Limb (tissue), 2 donors: ENCODE data around the gene TMEM97.

Source experiments
- DNase-seq, 2 donors: peaks; one replicate each; pipeline ENCODE4 v3.0.0-alpha.2; 2016; ENCODE audit errors: extremely low spot score in 2 of 2

Gene TMEM97

DNA sequence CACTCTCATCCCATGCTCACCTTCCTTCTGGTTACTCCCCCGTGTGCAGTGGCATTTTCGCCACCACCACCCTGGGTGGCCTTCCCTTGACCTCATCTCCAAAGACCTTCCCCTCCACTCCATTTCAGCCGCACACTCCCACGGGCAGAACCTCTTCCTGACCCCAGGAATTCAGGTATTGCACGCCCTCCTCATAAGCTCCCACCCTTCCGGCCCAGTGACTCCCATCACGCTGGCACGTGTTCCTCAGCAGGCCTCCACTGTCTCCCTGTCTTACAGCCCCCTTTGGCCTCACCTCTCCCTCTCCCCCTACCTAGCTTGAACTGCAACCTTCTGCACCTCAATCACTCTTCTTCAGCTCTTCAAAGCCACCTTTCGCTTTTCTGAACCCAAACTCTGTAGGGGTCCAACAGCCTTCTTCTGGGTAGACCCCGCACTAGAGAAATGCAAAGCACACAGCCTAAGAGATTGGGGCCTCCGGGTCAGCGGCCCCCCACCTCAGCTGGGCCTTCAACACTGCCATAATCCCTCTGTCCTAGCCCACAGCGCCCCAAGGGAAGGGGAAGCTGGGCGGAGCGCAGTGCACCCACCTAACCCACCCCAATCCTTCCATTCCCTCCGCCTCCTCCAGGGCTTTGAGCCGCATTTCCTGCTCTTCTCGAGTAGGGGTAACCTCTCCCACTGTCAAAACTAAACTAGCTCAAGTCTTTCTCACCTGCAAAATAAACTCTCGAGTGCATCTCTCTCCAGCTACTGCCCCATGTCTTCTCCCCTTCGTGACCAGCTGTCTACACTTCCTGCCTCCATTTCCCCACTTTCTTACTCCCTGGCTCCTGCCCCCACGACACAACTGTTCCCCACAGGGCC lies 1.7 kb upstream of the TMEM97 start:
- no peak for DNase-seq

DNA sequence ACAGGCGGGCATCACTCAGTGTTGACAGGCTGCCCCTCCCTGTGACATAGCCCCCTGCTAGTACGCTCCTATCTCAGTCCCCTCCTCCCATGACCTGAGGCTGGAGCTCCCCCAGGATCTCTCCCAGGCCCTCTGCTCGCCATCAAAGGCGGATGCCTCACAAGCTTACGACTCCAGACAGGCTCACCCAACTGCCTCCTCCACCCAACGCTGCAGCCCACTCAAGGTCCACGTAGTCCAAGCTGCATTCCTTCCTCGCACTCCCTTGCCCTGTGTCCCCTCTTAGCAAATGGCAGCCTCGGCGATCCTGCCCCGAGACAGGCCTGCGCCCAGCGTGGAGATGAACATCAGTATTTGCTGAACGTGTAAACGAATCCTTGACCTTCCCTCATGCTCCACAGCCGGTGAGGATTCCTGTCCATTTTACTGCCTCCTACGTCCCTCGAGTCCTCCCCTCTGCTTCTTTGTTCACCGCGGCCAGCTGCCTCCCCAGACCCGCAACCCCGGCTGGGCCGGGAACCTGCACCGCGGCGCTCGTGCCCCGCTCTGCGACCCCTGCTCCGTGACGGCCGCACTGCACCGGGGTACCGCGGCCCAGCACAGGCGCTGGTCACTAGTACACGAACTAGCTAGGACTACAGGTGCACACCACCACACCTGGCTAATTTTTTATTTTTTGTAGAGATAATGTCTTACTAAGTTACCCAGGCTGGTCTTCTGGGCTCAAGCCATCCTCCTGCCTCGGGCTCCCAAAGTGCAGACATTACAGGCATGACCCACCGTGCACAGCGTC lies 838 bp upstream of the TMEM97 start:
- DNase-seq: no peak

DNA sequence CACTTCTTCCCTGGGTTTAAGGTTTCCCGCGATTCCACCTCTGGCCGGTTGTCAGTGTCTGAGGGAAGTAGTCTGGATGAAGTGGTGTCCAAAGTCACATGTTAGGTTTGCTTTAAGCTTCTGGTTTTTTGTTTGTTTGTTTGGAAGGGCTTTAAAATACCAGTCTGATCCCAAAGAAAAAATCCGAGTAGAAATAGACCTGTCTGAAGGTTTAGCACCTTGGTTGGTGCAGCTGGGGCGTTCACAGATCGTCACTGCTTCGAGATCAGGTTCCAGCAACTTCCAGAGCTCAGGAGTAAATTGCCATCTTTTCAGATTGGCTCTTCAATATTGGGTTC lies 567 bp downstream of the TMEM97 start:
- no peak for DNase-seq

DNA sequence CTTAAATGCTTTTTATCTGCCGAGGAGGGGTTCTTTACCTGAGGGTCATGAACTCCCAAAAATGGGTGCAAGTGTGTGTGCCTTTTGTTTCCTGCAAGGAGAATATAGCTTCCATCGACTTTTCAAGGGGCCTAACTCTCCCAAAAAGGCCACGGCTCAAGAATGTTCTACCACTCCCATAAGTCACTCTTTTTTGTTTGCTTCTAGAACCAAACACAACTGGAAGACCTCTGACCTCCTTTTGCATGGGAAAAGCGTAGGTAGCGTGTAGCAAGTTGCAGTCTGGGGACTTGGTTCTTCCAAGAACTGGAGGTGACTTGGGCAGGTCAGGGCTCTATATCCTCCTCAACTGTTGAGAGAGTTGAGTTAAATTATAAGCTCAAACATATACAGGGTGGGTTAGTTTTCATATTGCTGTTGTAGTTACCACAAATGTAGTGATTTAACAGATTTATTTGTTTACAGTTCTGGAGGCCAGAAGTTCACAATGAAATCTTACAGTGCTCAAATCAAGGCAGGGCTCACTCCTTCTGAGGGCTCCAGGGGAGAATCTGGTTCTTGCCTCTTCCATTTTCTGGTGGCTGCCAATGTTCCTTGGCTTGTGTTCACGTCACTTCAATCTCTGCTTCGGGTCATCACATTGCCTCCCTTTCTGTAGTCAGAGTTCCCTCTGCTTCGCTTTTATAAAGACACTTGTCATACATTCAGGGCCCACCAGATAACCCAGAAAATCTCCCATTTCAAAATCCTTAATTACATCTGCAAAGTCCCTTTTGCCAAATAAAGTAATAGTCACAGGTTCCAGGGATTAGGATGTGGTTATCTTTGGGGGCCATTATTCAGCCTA lies 1.4 kb downstream of the TMEM97 start:
- no peak for DNase-seq

DNA sequence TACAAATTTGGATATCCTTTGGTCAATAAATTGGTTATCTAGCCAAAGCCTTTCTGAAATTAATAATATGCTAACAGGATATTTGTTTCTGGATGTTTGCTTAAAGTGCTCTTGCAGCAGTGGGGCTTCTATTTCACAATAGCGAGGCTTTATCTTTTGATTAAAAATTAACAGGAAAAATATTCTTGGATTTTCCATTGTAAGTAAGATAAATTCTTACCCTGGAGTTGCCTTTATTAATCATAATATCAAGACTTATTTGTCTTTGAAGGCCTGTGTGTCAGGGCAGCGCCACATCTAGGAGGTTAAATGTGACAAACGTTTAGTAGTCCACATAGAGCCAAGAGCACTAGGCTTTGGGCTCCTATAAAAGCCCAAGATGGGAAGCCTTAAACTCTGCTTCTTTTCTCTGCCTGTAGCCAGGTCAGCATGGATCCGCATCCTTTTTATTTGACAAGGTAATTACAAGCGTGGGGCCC lies 5.3 kb downstream of the TMEM97 start:
- no peak for DNase-seq

DNA sequence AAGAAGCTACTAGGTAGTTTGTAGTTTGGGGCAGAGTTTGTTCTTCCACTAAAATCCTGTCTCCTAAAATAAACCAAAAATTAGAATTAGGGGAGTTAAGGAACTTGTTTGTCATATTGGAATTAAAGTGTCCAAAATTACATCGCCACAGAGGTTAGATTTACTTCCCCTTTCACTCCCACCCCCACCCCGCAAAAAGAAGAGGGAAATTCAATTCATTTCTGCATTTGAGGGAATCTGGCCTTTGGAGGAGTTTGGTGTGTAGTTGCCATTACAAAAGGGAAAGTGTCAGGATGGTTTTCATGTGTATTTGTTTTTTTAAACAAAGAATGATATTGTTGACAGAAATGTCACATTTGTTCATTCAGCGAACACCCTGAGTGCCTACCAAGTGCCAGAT lies 5.8 kb downstream of the TMEM97 start:
- DNase-seq: no peak

DNA sequence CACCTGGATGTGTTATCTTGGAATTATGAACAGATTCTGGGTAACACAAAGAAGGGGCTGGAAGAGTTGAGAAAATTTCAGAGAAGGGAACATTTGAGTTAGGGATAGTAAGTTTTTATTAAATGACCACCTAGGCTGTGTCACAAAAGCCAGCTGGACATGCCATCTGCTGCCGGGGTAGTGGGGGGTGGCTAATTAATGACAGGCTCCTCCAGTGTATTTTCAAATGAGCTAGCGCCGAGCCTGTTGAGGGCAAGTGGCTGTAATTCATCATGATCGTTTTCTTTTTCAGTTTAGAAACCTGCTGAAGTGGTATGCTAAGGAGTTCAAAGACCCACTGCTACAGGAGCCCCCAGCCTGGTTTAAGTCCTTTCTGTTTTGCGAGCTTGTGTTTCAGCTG lies 6.2 kb downstream of the TMEM97 start:
- DNase-seq: no peak

DNA sequence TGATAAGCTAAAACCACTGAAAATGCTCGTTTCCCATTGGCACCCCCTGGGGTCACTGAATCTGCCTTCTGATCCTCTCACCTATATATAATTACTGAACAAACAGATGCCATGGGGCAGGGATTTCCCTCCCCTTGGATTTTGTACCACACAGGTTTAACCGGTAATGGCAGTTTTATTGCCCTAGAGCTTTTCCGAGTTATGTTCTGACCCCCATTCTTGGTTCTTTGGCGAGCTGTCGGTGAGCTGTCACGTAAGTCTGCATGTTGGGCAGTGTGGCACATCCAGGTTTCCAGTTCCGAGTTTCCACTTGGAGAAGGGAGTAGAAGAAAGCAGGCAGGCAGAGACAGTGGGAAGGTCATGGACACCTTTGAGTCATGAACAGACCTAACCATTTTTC lies 7.1 kb downstream of the TMEM97 start:
- peak in 1 of 2 donors; percentile 6 for DNase-seq

DNA sequence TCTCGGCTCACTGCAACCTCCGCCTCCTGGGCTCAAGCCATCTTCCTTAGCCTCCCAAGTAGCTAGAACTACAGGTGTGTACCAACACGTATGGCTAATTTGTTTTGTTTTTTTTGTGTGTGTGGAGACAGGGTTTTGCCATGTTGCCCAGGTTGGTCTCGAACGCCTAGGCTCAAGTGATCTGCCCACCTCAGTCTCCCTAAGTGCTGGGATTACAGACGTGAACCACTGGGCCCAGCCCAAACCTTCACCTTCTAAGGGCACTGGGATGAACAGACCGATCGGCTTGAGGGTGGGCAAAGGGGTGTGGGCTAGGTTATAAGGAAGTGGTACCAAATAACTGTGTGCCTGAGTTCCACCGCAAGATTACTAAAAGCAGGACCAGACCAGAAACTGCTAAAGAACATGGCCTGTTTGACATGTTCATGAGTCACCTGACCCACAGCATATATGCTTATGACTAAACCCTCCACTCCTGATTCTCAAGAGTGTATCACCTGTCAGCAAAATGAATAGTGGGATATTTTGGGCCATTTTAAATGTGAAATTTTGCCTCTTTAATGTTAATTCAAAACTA lies 8.1 kb downstream of the TMEM97 start:
- peak in 1 of 2 donors; percentile 2 for DNase-seq

DNA sequence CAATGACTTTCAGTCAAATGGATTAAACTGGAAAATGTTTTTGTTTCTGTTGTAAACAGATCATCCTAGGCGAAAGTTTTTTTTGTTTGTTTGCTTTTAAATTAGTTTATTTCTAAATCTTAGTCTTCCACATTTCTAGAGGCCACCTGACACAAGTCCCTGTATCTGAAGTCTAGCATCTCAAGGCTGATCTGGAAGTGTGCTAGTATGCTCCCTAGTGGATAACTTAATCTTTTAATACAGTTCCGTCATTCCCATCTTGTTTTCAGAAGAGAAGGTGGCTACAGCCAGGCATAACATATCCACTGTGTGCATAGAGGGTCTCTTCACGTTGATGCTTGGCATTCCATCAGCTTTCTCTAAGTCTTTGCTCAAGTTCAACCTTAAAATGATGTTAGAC lies 8.7 kb downstream of the TMEM97 start:
- DNase-seq: no peak

DNA sequence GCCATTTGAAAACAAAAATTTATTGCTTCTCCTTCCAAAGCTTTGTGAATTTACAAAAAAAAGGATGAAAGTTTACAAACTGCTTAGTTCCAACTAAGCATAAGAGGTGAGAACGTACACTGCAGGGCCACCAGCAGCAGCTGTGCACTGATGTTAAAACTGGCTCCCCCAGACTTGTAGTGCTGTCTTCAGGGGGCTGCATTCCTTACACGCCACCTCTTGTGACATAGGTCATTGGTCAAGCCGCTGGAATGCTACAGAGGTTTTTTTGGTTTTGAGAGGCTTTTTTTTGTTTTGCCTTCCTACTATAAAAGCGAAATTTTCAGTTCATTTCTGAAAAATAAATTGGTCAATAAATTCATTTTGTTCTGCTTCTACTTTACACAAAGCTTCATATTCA lies 9.3 kb downstream of the TMEM97 start:
- no peak for DNase-seq

DNA sequence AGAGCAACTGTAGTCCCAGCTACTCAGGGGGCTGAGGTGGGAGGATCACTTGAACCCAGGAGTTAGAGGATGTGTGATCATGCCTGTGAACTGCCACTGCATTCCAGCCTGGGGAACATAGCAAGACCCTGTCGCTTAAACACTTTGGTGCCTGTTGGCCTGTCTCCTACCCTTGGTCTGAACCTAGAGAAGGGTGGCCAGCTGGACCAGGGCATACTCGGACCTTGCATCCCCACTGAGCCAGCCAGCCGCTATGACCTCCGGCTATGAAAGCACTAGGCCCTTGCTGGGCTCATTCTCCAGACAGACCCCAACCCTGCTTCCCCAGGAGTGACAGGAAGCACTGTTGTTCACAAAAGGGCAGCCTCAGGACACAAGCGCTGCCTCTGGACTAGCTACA lies 11.7 kb downstream of the TMEM97 start:
- DNase-seq: no peak

DNA sequence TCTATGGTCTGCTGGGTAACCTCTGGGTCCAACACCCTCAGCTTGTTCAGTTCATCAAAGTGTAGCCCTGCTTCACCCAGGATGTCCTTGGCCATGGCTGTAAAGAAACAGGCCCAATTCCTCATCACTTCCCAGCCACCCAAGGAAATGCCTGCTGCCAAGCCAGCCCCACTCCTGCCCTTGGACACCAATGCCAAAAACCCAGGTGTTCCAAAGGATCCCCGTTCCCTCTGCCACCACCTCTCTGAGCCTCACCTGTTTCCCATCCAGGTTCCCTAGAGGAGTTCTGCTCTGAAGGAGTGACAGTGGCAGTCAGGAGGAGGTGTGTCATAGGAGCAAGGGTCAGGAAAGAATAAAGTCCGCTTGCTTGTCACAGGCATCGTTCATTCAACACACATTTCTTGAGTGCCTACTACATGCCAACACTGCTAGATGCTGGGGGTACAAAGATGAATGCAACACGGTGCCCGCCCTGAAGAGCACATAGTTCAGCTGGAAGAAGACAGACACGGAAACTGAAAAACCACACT lies 13.0 kb downstream of the TMEM97 start:
- no peak for DNase-seq

DNA sequence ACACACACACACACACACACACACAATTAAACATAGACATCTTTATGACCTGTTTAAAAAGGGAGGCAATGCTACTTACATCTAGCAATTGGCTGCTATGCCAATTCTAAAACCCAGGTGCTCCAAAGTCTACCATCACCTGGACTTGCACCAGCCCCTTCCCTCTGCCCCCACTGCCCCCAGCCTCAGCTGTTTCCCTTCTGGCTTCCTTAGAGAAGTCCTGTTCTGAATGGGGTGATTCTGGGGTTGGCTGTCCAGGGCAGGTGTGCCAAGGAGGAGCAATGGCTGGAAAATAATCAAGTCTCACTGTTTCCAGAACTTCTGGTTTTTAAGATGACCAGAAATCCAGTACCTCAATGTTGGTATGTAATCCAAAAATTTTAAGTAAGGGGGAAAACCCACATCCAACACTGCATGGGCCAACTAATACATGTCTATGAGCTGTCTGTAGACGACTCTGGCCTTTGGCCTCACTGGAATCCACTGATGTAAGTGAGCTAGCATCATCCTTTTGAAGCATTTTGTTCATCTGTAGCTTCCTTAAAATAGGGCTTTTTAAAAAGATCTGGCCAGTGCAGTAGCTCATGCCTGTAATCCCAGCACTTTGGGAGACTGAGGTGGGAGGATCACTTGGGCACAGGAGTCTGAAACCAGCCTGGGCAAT lies 14.2 kb downstream of the TMEM97 start:
- DNase-seq: no peak

DNA sequence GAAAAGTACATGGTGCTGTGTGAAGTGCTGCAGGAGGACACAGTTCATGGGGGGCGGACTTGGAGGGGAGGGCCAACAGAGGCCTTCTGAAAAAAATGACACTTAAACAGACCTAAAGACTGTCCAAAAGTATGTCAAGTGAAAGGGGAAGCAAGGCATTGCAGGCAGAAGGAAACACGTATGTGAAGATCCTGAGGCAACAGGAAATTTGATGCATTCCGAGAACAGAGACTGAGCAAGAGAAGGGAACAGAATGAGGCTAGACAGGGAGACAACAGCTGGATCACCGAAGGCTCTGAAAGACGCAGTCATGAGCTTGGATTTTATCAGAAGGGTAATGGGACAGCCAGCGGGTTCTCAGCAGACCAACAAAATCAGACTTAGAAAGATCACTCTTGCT lies 15.2 kb downstream of the TMEM97 start:
- no peak for DNase-seq

DNA sequence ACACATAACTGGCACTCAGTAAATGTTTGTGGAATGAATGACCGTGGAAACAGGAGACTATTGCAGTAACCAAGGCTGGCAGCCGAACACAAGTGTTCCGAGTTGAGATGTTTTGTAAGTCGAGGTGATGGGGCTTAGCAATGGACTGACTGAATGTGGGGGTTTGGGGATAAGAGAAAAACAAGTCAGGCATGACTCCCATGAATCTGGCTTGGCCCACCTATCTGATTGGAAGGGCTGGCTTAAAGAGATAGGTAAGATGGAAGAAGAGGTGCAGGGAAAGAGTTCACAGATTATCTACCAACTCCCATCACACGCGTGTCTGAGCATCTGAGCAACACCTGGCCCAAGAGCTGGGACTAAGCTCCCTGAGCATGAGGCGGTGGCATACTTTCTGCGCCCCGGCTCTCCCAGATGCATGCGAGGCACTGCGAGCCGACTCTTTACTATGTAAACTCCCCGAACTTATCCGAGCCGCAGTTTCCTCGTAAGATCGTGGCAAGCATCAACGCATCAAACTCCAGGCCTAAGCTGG lies 15.7 kb downstream of the TMEM97 start:
- no peak for DNase-seq

DNA sequence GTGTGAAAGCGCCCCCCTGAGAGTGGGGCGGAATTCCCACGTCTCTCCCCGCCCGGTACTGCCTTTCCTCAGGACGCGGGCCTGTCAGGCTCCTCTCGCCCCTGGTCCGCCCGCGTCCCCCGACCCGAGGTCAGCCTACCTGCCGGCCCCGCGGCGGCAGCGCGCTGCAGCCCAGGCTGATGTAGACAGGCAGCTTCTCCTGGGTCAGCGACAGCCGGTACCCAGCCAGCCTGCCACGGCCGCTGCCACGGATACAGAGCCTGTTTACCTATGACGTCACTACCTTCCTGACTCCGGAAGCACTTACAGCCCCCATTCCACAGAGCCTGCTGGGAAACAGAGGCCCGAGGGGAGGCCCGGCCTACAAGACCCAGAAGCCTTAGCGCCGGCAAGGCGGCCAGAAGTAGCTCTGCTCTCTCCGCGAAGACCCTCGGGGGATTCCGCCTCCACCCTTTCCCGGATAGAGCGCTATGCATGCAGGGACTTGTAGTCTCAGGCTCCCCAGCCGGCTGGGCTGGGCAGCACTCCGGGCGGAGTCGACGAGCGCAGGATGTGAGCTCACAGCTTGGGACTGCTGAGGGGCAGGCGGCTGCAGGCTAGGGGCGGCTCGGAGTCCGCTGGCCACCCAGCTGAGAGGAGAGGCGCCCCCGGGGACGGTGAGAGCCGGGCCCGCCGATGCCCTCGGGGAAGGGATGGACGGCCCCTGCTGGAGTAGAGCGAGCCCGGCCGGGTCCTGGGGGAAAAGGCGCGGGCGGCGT lies 16.4 kb downstream of the TMEM97 start, which contains the start of the genes IFT20 and TNFAIP1:
Gene IFT20, minus strand, starts transcription at position 272 of the 758 bp plus-strand sequence. CDS start 3,487 bp downstream, outside the sequence.
Gene TNFAIP1, plus strand, starts transcription at position 561 of the 758 bp plus-strand sequence. CDS start 3,761 bp downstream, outside the sequence.
- DNase-seq: peak; percentile 99 to 100

DNA sequence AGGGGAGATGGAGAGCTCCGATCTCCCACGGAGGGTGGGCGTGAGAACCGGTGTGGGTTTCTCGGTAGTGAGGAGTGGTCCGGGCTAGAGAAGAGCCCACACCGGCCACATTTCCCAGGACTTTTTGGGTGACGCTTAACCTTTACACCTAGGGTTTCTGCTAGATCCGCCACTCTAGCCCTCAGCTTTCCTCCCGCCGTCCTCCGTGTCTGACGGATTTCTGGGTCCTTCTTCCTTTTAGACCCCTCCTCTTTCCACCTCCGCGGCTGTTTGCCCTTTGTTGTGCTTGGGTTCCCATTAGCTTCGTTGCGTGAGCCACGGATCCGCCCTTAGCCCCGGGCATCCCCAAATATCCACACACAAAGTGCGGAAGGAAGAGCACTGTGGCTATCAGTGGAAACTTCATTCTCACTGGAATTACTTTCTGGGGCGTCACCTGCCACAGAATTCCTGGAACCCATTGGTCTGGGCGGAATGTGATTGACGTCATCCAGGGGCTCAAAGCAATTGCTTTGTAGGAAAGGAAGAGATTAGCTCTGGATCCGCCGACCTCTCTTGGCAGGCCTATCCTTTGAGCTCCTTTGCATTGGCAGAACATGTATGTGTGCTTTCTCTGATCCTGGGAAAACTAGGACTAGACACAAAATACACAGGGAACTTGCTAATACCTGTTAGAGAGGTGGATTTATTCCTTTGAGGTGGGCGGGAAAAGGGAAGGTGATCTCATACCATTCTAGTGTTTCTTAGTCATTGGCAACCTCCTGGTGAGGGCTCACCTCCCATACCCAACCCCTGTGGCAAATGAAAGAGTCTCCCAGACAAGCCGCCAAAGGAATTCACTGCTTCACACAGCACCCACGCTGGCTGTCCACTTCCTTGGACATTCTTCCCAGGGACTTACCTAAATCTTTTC lies 17.2 kb downstream of the TMEM97 start:
- peak; percentile 65 to 77 for DNase-seq
